Fibroblast of pulmonary artery (primary cell): ENCODE results near the gene CAMSAP3.

Experiments used
- DNase-seq: peaks from one replicate; pipeline ENCODE4 v3.0.0-alpha.2; 2010; ENCODE audit warnings: low read depth
- H3K4me3 ChIP-seq: replicated peaks from 2 replicates; pipeline ENCODE4 v1.5.1; 2011; ENCODE audit warnings: low read depth, mild to moderate bottlenecking, control low read depth, low read length, moderate library complexity
- CTCF ChIP-seq: IDR thresholded peaks from 2 replicates; pipeline ENCODE4 v1.5.1; 2011; ENCODE audit warnings: mild to moderate bottlenecking, control low read depth, low read length, inconsistent platforms; ENCODE audit errors: missing control alignments

The CAMSAP3 gene

GRCh38 chr19:7560255-7560654 lies 35.4 kb upstream of the CAMSAP3 start:
- no peak for TF ChIP-seq CTCF
- no peak for DNase-seq
- H3K4me3 ChIP-seq, result no peak overlapping the region

GRCh38 chr19:7561325-7561724 lies 34.3 kb upstream of the CAMSAP3 start:
- DNase-seq, result no peak
- H3K4me3 ChIP-seq, result no peak overlapping the region
- TF ChIP-seq CTCF, result no peak

- no peak for DNase-seq
- H3K4me3 ChIP-seq, result no peak overlapping the region
- no peak for TF ChIP-seq CTCF
These were observed 32.8 kb upstream of the CAMSAP3 start for GRCh38 chr19:7562646-7563393.

- H3K4me3 ChIP-seq, result no peak overlapping the region
- DNase-seq, result no peak
- no peak for TF ChIP-seq CTCF
These were observed 30.8 kb upstream of the CAMSAP3 start for GRCh38 chr19:7564866-7565265.

GRCh38 chr19:7565332-7565731 lies 30.3 kb upstream of the CAMSAP3 start:
- DNase-seq, result no peak
- H3K4me3 ChIP-seq, result no peak overlapping the region

GRCh38 chr19:7570761-7571160 lies 24.9 kb upstream of the CAMSAP3 start:
- no peak overlapping the region for H3K4me3 ChIP-seq
- no peak for DNase-seq
- no peak for TF ChIP-seq CTCF

More at GRCh38 chr19:7565332-7565731, 30.3 kb upstream of the CAMSAP3 start:
- no peak for TF ChIP-seq CTCF
